GM19238 (cell line): Measurements from ENCODE around the gene GAGE10.
"Not testable (repeated sequence)": the region's sequence is repeated elsewhere in the genome, so short reads cannot be mapped to it uniquely, and the experiment has no call there.

ENCODE experiments used
- DNase-seq: peaks from one replicate; pipeline ENCODE4 v3.0.0; 2011; ENCODE audit warnings: low spot score; ENCODE audit not compliant: insufficient read length

Gene GAGE10

DNA sequence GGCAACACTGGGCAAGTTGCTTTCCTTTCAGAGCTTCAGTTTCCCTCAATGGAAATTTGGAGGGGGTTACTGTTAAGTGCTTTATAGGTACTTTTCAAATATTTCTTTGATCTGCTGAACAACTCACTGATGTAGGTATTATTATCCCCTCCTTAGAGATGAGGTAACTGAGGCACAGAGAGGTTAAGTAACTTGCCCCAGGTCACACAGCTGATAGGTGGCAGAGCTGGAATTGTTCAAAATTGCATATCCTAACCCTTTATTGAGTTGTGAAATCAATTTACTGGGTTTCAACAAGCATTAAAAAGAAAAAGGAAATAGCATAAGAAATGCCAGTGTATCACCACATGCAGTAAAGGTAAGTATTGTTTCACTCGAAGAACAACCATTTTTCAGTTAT, 27.2 kb upstream of the GAGE10 start:
- no peak for DNase-seq

DNA sequence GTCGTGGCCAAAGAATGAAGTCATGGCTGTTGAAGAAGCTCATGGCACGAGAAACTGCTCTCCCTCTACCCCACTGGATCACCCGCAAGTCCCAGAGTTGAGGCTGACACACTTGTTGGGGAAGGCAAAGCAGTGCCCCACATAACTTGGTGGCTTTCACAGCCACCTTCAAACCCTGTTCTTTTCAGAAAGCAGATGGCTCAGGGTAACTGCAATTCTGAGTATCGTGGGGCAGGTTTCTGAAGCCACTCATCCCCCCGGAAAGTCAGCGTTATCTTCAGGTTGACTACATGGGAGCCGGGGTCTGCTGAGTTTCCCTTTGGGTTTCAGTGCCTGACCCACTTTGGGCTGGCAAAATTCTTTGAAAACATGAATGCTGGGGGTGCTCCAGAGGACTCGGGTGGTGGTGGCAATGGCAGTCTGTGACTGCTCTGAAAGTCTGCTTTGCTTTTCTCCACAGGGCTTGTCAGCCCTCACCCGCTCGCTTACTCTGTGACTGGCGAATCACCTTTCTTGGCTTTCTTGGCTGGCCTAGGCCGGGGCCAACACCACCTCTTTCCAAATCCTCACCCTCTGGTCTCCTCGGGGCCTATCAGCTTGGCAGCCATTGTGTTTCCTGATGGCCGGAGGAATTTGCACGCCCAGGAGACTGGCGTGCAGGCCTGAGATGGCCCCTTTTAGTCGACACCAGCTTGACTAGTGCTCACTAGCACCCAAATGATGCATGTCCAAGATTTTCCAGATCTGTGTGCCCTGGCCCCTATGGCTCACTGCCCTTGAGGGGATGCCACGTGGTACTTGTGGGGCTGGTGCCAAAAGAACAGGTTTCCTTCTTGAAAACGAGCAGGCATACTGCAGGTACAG, 26.5 kb upstream of the GAGE10 start:
- DNase-seq = no peak

DNA sequence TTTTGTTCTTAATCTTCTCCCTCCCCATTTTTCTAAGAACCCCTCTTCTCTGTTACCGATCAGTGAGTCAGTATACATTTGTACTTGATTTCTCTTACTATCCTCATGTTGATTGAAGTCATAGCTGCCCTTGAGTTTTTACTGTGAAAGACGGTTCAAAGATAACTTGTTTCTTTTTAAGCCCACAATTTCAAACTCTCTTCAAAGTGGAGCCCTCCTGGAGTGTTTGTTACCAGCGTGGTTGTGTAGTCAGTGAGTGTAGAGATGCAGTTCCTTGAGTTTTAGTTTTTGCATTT, 26.0 kb upstream of the GAGE10 start:
- DNase-seq = no peak

DNA sequence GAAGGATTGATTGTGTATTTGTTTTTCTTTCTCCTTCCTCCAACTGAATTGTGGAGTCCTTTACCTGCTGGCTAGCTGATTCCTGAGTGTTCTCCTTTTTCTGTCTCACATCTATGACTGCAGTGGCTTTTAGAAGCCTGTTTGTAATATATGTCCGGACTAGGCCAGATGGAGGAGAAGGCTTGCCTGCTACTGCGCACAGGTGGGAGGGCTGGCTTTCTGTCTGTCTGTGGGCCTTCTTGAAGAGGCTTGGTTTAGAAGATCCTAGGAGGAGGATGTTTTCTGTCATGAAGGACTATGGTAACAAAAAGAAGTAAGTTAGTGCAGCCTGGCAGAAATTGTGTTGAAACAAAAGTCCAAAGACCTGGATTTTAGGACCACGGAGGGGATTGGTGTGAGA, 25.4 kb upstream of the GAGE10 start:
- no peak for DNase-seq

DNA sequence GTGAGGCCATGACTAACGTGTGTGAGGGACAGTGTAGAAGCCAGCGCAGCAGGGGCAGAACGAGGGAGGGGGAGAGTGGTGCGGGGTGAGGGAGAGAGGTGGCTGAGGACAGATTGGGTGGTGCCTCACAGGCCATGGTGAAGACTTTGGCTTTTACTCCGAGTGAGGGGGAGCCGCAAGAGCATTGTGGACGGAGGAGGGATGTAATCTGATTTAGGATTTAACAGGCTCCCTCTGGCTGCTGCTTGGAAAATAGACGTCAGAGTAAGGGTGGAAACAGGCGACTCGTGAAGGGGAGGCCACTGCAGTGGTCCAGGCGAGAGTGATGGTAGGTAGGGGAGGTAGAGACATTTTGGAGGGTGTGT, 20.8 kb upstream of the GAGE10 start:
- no peak for DNase-seq

- no peak for DNase-seq
Observed at GRCh38 chrX:49284212-49284611, 19.2 kb upstream of the GAGE10 start.

DNA sequence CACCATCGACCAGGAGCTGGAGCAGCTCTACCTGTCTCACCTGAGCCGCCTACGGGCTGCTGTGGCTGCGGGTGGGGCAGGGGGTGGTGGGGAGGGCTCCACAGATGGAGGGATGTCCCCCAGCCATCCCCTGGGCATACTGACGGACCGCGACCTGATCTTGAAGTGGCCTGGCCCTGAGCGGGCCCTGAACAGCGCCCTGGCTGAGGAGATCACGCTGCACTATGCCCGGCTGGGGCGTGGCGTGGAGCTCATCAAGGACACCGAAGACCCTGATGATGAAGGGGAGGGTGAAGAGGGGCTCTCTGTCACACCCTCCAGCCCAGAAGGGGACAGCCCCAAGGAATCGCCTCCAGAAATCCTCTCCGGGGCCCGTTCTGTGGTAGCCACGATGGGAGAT, 17.3 kb upstream of the GAGE10 start:
- no peak for DNase-seq

- no peak for DNase-seq
Observed at GRCh38 chrX:49286581-49286980, 16.9 kb upstream of the GAGE10 start.

DNA sequence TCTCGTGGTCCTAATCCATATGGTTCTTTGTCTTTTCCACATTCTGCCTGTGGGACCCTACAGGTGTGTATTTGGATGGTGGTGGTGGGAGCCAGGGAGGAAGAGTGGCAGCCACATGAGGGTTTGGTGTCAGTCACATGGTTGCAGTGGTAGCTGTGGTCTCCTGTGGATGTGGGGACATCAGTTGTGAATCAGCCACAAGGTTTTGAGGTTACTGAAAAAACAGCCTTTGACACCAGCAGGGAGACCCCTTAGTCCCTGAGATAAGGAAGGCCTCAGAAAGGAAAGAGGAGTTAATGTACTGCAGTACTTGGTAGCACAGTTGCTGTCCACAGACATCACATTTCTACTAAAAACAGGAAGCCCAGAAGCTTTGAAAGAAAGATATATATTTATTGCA, 15.8 kb upstream of the GAGE10 start:
- DNase-seq = no peak

DNA sequence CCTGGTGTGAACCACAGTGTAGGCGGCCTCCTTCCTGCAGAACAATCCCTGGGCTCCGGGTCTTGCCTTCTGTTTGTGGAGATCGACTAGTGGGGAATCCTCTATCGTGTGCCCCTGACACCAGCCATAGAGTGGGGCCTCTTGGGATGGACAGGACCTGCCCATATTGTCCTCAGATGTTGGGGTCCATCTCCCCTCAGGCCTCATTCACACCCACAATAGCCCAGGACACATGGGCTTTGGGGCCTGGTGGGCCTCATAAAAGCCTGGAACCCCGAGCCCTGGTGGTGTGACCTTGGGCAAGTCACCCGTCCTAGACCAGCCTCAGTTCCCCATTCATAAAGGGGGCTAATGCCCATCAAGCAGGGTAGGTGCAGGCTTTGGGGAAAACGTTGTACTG, 13.2 kb upstream of the GAGE10 start:
- no peak for DNase-seq

DNA sequence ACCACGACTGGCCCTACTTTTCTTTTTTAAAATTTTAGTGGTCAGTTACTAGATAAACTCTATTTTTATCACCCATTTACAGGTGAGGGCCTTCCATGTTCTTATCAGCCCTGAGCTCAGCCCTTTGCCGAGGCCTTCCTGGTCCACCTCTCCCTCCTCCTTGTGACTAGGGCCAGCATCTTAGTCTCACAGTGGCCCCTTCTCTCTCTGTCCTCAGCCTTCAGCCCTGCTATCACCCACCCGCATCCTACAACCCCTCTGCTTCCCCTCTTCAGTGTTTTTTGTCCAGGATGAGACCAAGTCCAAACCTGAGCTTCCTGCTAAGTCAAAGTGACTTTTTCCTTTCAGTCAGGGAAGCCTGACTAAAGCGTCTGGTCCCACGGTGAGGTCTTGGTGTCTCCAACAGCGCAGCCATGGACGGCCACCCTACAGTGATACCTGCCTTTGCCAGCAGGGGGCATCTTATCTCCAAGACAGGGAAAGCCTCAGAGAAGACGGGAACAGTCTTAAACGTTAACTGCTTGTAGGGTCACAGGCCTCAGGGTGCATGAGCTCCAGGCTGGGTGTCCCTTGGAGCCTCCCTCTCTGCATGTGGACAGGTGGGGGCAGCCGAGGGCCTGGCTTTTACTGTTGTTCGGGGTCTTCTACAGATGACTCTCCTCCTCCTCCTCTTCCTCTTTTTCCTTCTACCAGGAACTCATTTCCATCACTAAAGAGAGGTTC, 11.7 kb upstream of the GAGE10 start:
- DNase-seq = no peak

DNA sequence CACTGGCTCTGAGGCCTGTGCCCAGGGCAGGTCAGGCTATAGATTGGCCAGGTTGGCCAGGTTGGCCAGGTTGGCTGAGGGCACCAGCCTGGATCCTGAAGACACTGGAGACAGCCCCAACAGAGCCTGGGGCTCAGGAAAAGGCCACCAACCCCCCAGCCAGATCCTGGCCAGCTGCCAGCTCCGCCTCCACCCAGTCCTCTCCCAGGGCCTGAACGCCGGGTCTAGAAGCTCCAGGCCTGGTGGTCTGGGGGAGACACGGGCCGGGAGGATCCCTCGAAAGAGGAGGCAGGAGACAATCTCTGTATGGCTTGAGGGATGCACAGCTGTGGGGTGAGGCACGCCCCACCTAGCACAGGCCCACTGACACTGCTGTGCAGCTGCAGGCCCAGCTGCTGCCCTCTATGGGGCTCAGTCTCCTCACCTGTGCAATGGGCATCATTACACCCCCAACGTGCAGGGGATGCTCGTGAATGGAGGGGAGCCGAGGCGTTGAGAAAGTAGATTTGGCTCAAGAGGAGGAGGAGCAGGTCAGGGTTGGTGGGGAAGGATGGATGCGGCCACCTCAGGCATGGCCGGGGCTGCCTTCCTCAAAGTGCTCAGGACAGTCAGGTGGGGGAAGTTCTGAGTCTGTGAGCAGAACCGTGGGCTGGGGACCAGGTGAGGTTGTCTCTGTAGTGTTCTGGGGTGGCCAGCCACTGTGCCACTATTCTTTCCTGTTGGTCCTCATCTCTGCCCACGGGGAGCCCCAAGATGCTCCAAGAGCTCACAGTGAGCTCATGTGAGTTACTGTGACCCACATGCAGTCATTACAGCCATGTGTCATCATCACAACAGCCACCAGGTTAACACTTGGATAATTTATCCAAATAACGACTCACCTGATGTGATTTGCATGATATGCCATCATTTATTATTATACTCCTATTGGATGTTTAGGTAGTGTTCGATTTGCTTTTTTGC, 10.8 kb upstream of the GAGE10 start:
- DNase-seq = no peak

- DNase-seq = not testable (repeated sequence)
Observed at GRCh38 chrX:49299293-49299692, 4.2 kb upstream of the GAGE10 start.

DNA sequence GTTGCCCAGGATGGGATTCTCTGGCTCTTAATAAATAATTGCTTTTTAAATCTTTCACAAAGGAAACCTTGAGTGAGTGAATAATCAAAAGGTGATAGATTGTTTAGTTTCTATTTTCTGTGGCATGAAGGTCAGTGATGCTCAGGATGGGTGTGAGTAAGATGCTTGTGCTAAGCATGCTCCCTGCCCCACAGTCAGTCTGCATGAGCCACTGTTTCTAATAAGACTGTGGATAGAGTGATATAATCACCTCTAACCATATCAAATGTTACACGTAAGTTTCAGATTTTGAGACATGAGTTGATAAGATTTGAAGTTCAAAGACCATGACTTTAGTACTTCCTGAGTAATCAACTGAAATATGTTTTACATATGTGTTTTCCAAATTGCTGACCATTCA, 2.7 kb upstream of the GAGE10 start:
- no peak for DNase-seq

GRCh38 chrX:49307775-49308174, 4.3 kb downstream of the GAGE10 start:
- DNase-seq = not testable (repeated sequence)

DNA sequence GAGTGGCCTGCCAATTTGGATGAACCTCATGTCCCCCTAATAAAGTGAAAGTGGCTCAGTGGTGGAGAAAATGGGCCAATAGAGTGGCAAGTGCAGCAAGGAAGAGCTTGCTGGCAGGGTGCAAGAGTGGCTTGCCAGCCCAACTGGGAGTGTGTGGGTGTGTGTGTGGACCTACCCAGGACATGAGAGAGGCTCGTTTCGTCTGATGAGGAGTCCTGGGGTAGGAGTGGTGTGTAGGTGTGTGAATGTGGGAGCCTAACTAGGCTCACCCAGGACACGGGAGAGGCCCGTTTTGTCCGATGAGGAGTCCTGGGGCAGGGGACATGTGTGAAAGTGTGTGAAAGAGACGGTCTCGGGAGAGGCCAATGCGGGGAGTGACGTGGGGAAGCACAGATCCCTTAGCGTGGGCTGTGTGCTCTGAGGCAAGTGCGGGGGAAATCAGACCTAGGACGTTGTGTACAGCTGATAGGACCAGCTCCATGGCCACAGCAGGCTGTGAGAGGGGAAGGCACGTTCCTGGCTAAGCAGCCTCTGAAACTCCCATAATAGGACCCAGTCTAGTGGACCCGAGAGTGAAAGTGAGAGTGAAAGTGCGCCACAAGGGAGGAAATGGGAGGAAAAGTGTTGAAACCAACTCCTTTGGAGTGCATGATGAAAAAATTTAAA, 5.3 kb downstream of the GAGE10 start:
- DNase-seq = no peak

DNA sequence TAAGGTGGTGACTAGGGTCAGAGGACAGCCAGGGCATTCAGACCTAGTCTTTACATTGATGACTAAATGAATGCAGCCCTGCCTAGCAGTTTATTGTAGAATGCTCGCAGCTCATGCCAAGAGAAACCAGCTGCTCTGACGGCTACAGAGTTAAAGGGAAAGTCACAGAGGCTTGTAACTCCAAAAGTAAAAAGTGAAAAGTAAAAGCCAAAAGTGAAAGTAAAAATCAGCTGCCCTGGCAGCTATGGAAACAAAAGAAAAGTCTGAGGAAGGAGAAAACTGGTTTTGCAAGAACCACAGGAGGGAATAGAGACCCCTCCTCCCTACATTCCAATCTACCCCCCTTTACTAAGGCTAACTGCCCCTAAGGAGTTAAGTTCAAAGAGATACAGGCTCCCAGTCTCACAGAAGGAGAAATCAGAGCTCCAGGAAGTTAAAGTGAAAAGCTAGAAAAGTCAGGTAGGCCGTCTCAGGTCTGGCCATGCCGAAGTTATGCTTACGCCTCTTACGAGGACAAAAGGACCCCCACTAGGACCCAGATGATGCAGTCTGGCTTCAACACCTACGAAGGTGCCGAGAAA, 6.0 kb downstream of the GAGE10 start:
- no peak for DNase-seq

GRCh38 chrX:49310371-49310770, 6.9 kb downstream of the GAGE10 start:
- DNase-seq = no peak

DNA sequence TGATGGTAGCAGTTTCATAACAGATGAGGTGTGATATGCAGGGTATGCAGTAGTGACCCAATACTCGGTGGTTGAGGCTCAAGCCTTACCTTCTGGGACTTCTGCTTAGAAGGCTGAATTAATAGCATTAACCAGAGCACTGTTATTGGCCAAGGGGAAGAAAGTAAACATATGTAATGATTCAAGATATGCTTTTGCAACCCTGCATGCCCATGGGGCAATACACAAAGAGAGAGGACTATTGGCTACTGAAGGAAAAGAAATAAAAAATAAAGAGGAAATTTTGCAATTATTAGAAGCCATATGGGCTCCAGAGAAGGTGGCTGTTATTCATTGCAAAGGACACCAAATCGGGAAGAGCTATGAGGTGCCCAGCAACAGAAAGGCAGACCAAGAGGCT, 8.7 kb downstream of the GAGE10 start:
- no peak for DNase-seq

- DNase-seq = no peak
Observed at GRCh38 chrX:49316085-49316484, 12.6 kb downstream of the GAGE10 start.

GRCh38 chrX:49321737-49322136, 18.3 kb downstream of the GAGE10 start, which contains the start of gene GAGE12J:
GAGE12J (plus strand) TSS chrX:49322037; CDS start chrX:49323194, 1,157 bp downstream.
- DNase-seq = not testable (repeated sequence)
